GM19455 (cell line): ENCODE measurements around the gene ADAMTS12.

Experiments used
- ATAC-seq: cut with Tn5 transposase; IDR thresholded peaks from one replicate; pipeline ENCODE4 v1.9.1; 2021; ENCODE audit not compliant: unreplicated experiment

The ADAMTS12 gene

GRCh38 chr5:33662722-33663427 is 228.9 kb downstream of the ADAMTS12 start:
- no peak for ATAC-seq

DNA sequence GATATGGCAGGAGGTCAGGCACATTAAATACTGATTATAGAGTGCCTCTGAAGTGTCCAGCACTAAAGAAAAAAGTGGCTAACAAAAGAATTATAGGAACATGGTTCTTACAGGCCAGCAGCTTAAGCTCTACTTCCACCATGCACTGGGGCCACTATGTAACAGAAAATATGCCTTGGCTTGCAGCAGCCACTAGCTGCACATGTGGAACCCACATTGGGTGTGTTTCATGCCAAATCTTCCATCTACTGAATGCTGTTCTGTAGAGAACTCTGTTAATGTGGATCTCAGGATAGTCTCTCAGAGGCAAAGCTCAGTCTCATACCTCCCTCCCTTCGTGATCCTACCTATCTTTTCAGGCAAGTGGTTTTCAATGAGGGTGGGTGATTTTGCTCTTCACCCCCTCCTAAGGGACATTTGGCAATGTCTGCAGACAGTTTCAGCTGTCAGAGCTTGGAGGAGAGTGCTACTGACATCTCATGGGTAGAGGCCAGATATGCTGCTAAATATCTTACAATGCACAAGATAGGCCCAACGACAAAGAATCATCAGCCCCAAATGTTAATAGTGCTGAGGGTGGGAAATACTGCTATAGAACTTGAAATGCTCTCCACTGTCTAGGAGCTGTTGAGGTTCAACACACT is 232.1 kb downstream of the ADAMTS12 start:
- no peak for ATAC-seq

DNA sequence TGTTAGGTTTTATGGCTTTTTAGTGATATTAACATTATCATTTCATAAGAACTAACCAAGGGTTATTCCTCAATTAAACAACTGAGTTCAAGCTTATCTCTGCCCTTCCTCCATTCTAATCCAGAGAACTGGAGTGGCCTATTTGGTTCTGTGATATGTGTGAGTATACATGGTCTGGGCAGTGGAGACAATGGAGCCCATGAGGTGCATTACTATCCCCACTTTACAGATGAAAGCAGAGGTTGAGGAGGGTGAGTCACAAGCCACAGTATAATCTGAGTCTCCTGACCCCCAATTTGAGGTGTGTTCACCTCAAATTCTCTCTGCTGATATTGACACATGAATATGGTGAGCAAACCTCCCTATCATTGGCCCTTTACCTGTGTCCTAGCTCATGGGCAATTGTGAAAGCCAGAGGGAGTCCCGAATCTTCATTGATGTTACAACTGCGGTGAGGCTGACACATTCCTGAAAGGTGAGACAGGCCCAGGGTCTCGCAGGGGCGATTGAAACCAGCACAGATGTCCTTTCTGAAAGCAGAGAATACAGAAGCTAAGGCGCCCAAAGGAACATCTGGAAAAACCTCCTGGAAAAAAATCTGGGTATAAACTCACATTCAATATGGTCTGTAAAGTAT is 233.9 kb downstream of the ADAMTS12 start:
- no peak for ATAC-seq

GRCh38 chr5:33657176-33657575 is 234.6 kb downstream of the ADAMTS12 start:
- ATAC-seq: no peak

DNA sequence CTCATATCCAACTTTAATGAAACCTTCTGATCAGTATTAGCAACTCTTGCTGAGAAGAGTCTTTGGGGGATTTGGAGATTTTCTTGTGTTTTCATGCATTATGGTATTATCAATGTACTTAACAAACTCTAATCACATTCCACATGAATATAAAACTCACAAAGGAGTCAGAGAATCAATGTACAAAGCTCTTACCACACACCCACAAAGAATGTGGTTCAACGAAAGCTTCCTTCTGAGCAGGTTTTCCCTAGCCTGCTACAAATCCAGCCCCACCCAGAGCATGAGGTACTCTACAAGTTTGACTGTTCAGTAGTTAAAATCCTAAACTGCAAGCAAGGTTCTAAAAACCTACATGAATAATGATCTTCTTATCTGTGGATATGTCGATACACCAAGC is 240.9 kb downstream of the ADAMTS12 start:
- ATAC-seq: no peak

- ATAC-seq: no peak
Observed at GRCh38 chr5:33649549-33650482, 242.0 kb downstream of the ADAMTS12 start.

DNA sequence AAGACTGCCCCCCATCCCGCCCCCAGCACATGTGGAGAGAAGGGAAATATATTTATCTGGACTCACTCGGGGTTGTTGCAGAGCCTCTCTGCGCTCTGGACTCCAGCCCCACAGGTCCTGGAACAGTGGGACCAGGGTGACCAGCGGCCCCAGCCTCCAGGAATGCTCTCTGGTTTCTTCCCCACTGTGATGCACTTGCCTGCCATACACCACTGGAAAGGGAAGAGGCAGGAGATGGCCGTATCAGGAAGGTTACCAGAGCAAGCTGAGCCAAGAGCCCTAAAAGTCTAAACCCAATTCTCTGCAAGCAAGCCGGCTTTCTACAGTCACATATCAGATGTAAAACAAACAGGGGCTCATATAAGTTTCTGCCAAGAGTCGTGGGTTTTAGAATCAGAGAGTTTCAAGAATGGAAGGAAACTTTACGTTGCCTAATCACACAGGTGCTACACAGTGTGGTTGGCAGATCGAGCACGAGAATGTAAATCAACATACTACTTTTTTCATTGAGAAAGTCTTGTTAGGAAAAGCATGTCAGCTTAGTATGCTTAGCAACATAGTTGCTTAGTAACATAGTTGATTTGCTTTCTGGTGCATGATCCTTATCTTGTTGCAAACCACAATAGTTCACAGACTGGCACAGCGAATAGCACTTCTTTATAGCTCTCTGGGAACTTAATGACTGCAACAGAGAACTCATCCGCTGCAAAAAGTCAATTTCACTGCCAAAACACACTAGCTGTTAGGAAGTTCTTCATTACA is 249.9 kb downstream of the ADAMTS12 start:
- ATAC-seq: no peak

DNA sequence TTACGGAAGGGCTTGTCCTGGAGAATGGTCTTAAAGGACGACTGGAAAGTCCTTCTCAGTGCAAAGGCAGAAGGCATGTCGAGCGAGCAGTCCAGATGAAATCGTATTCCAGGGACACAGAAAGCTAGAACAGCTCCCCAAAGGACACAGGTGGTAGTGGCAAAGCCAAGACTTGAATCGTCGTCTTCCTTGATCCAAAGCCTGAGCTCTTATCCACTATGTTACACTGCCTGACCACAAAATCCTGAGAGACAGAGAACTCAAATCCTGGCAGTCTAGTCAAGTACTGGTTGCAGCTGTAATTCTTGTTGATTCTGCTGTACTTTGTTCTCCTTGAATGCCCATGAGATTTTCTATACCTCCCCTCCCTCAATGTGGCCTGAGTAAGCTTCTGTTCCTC is 252.3 kb downstream of the ADAMTS12 start:
- no peak for ATAC-seq

DNA sequence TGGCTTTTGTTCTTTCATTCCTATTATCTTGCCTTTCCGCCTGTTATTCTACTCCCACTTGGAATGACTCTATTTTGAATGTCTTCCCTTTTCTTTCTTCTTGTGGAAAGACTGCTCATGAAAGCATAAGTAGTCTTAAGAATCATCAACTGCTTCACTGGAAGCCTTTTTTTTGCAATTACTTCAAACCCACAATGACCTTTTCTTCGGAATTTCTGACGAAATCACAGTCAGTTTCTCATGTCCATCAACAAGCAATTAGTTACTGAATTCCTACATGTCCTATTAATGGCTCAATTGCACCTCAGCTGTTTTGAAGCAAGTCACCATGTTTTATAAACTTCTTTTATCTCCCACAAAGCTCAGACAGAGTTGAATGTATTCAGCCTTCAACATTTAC is 254.8 kb downstream of the ADAMTS12 start:
- no peak for ATAC-seq

- ATAC-seq: no peak
Observed at GRCh38 chr5:33635582-33635981, 256.2 kb downstream of the ADAMTS12 start.

GRCh38 chr5:33633699-33634098 is 258.1 kb downstream of the ADAMTS12 start:
- no peak for ATAC-seq

DNA sequence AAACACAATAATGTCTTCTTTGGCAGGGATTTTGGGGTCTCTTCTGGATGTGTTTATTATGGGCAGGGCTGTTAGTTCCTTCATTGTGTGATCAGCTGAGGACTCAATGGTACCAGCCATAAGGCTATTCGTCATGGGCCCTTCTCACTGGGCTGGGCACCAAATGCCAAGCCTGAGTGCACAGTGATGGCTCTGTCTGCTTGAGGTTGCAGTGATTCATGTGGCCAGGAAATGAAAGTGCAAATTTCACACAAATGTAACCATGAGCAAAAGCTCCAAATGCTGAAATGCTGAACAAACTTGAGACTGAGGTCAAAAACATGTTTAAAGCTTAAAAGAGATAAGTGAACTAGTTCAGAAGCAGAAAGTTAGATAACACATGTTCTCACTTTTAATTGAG is 260.0 kb downstream of the ADAMTS12 start:
- peak; percentile 85 for ATAC-seq

GRCh38 chr5:33631139-33631538 is 260.7 kb downstream of the ADAMTS12 start:
- no peak for ATAC-seq

GRCh38 chr5:33629999-33630398 is 261.8 kb downstream of the ADAMTS12 start:
- no peak for ATAC-seq

GRCh38 chr5:33628796-33629195 is 263.0 kb downstream of the ADAMTS12 start:
- no peak for ATAC-seq

DNA sequence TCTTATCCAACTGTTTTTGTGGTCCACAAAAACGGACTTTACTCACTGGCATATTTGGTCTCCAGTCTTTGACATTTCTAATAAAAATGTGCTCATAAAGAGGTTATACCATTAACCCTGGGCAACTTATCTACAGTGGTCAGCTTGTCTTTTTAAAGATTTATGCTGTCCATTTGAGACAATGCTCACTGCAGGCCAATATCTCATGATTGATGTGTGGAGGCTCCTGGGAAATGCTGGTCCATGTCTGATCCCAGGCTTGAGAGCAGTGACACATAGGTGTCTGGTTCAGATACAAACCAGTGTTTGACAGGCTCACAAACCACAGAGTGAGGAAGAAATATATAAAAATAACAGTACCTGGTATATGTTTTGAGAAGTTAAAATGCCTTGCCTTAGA is 270.3 kb downstream of the ADAMTS12 start:
- no peak for ATAC-seq

GRCh38 chr5:33614039-33614438 is 277.8 kb downstream of the ADAMTS12 start:
- ATAC-seq: no peak

GRCh38 chr5:33612386-33612785 is 279.4 kb downstream of the ADAMTS12 start:
- no peak for ATAC-seq

DNA sequence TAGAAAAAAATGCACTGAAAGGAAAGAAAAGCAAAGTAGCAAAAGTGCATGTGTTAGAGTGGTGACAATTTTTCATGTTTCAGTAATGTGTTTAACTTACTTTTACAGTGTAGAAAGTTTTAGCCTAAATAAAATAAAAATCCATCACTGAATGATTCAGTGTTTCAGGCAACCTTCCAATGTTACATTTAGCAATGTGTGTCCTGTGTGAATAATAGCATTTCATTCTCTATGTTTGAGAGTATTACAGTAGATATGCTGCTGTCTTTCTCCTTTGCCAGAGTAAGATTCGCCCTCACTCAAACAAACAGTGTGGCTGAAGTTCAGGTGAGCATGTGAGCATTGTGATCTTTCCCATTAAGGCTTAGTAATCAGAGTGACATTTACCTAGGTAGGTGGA is 279.9 kb downstream of the ADAMTS12 start:
- no peak for ATAC-seq

GRCh38 chr5:33608344-33609041 is 283.3 kb downstream of the ADAMTS12 start:
- no peak for ATAC-seq
